Stimulated activated CD4-positive, alpha-beta T cell treated with anti-CD3 and anti-CD28 coated beads, TNF-alpha, amount 100 ng/mL, for 24 hours (primary cell): ENCODE data around the gene CYGB.

Experiments used
- DNase-seq, 3 experiments: peaks; one replicate each; pipeline ENCODE4 v3.0.0-alpha.2; 2020; ENCODE audit warnings: low read depth in 3 of 3

Gene CYGB

GRCh38 chr17:76479515-76480060, 57.9 kb downstream of the CYGB start:
- no peak for DNase-seq

DNA sequence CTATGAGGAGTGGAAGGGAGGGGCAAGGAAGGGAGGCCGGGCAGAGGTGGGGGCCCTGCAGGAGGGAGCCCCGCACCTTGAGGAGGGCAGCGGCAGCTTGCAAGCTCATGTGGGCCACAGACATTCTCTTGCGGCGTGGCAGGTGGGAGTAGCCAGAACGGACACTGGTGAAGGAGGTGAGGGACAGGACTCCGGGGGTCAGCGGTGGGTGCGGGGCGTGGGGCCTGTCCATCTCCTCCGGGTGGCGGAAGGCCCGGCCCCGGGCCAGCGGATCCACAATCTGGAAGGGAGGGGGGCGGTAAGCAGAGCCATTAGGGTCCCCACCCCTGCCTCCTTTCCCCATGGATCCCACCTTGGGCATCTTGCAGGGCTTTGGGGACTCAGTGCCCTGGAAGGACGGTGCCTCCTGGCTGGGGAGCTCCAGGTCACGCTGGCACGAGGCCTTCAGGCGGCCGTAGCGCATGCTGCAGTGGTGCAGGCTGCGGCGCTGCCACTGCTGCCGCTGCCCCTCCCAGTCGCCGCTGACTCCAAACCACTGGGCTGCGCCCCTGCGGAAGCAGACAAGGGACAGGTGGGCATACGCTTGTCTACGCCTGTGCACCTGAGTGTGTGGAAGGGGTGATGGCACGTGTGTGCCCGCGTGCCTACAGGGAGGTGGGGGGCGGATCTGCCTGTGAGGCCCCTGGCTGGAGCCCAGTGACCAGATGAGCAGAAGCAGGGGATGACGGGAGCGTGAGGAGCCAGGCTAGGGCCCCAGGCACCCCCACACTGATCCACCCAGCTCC, 58.6 kb downstream of the CYGB start:
- no peak for DNase-seq

DNA sequence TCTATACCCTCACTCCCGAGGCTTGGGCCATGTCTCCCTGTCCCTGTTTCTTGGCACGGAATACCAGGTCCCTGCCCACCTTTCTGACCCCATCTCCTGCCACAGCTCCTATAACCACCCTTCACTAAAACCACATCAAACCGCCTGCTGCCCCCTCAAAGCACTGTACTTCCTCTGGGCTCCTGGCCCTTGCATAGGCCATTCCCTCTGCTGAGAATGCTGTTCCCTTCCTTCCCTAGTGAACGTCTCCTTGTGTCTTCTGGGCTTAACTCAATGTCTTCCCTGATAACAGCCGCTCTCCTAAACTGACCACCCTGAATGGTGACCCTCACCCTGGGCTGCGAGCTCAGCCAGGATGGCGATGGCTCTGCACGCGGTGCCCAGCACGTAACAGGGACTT, 59.4 kb downstream of the CYGB start:
- no peak for DNase-seq

DNA sequence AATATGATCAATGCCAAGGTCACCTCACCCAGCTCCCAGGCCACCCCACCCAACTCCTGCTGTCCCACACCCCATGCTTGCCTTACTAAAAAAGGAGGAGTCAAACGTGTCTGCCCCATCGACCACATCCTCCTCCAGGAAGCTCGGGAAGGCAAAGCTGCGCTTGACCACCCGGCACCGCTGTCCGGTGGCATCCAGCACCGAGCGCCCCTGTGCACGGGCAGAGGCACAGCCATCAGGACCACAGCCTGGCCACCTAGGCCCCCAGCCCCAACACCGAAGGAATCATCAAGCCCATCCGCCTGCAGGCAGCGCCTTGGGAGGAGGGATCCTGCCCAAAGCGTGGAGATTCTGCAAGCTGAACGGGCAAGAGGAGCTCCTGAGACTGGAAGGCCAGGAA, 59.9 kb downstream of the CYGB start:
- no peak for DNase-seq
